ENCODE results near the gene ERAL1.
A peak's percentile ranks its signal among the peaks of the same experiment; 100 is the strongest.

The ERAL1 gene

DNA sequence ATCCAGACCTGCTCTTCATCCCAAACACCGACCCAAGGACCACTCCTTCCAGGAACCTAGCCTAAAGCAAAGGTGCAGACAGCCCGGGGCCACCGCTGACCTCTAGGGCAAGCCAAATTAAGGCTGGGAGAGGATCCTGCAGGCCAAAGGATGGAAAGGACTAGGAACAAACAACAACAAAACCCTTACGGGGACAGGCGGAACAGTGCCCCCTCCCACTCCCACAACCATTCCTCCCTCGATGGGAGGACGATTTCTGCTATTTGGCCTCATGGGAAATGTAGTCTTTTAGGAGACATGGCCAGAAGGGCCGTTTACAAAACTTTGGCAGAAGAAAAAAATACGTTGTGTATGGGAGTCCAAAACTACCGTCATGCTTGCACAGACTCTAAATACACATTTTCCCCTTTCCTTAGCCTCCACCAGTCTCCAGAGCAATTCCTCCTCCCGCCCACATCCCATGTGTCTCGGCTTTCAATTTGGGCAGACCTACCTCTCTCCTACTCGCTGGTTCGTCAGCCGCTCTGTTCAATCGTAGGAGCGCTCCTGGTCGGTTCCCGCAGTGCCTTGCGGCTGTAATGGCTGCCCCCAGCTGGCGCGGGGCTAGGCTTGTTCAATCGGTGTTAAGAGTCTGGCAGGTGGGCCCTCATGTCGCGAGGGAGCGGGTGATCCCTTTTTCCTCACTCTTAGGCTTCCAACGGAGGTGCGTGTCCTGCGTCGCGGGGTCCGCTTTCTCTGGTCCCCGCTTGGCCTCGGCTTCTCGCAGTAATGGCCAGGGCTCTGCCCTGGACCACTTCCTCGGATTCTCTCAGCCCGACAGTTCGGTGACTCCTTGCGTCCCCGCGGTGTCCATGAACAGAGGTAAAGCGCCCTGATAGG is at the start of gene ERAL1:
ERAL1 (plus strand) TSS at position 560 of the 879 bp plus-strand sequence; CDS start at position 579, 19 bp downstream.
- TF ChIP-seq, protein P1, sequence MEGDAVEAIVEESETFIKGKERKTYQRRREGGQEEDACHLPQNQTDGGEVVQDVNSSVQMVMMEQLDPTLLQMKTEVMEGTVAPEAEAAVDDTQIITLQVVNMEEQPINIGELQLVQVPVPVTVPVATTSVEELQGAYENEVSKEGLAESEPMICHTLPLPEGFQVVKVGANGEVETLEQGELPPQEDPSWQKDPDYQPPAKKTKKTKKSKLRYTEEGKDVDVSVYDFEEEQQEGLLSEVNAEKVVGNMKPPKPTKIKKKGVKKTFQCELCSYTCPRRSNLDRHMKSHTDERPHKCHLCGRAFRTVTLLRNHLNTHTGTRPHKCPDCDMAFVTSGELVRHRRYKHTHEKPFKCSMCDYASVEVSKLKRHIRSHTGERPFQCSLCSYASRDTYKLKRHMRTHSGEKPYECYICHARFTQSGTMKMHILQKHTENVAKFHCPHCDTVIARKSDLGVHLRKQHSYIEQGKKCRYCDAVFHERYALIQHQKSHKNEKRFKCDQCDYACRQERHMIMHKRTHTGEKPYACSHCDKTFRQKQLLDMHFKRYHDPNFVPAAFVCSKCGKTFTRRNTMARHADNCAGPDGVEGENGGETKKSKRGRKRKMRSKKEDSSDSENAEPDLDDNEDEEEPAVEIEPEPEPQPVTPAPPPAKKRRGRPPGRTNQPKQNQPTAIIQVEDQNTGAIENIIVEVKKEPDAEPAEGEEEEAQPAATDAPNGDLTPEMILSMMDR (IDR thresholded peaks at IDR 0.05; ENCODE audit: extremely low read depth, missing control alignments): no peak
- DNase-seq (ENCODE audit: low spot score): peak; percentile 85

DNA sequence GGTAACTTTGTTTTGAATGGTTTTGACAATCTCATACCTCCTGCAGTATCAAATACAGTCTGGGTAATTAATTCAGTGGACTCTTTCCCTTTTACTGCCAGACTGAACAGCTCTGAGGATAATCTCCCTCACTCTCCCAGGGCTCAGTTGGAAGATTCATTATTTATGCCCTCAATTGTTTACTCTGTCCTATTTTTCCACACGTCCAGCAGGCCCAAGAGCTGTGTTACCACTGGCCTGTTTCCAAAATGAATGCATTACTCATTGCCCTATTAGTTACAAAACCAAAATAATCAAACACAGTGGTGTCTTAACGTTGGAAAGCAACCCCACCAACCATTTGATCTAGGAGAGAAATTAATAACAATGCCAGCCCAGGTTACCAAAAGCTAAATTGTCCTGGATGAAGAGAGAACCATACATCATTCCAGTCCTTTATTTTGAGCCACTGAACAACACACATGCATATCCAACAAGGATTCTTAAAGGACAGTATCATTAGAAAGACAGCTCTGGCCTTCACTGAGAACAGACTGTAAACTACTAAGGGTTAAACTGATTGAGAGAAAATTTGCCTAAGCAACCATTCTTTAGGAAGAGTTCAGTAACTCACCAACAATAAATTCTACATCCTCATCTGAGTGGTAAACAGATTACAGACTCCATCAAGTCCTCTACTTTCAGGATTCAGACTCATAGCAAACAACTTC is 46.7 kb upstream of the ERAL1 start:
- TF ChIP-seq, protein P1 (IDR thresholded peaks at IDR 0.05; ENCODE audit: extremely low read depth, missing control alignments): no peak

DNA sequence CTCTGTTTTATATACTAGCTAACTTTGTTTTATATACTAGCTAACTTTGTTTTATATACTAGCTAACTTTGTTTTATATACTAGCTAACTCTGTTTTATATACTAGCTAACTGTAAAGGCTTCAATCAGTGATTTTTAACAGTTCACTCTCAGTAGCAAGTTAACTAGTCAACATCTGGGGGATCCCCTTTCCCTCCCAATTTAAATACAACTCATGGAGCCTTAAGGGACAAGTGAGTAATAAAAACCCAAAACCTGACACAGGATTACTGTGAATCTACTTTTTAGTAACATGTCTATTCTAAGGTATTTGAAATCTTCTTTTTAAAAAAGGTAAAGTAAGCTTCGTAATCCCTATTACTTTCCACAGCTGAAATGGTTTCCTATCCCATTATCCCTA is 44.4 kb upstream of the ERAL1 start:
- DNase-seq (ENCODE audit: low spot score): peak; percentile 38
- TF ChIP-seq, protein P1 (IDR thresholded peaks at IDR 0.05; ENCODE audit: extremely low read depth, missing control alignments): no peak

More for the DNA sequence above, 46.7 kb upstream of the ERAL1 start:
- no peak for DNase-seq (ENCODE audit: low spot score)

- DNase-seq (ENCODE audit: low spot score): peak; percentile 29
- TF ChIP-seq, protein P1 (IDR thresholded peaks at IDR 0.05; ENCODE audit: extremely low read depth, missing control alignments): no peak
Observed at GRCh38 chr17:28811651-28812090, 43.1 kb upstream of the ERAL1 start.

GRCh38 chr17:28812091-28812747 is 42.6 kb upstream of the ERAL1 start:
- DNase-seq (ENCODE audit: low spot score): peak; percentile 98
- TF ChIP-seq, protein P1 (IDR thresholded peaks at IDR 0.05; ENCODE audit: extremely low read depth, missing control alignments): no peak

DNA sequence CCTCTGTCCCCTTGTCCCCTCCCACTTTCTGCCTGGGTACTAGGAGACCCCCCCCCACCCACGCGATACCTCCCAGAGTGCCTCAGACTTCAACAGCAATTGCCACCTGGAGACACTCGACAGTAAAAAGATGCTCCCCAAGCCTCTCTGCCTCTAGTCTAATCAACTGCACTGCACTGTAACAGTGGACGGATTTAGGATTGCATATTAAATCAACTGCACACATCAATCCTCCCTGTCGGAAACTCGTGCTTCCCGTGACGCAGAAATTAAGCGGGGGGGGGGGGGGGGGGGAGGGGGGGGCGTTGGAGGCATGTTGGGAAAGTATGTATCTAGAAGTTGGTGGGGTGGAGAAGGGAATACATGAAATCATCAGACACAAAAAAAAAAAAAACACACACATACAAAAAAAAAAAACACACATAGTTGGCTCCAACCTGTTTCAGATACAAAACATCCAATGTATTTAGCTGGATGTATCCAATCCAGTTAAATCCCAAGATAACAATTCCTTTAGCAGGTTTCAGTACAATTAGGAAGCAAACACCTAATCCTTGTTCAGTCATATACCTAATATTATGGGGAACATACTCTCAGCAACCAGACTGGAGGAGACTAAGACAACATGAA is 42.0 kb upstream of the ERAL1 start:
- DNase-seq (ENCODE audit: low spot score): no peak
- TF ChIP-seq, protein P1 (IDR thresholded peaks at IDR 0.05; ENCODE audit: extremely low read depth, missing control alignments): no peak

All from GM20000 (cell line).